Hematopoietic multipotent progenitor cell treated with erythropoietin and hydrocortisone succinate and interleukin-3 and kit ligand, for 17 days (in vitro differentiated cells): ENCODE results near the gene CHAF1A.

ENCODE experiments used
- DNase-seq: peaks from one replicate; pipeline ENCODE4 v3.0.0-alpha.2; 2015; ENCODE audit warnings: low spot score

CHAF1A gene

GRCh38 chr19:4456843-4457653, 54.6 kb downstream of the CHAF1A start:
- DNase-seq: peak; percentile 72

GRCh38 chr19:4457654-4458395, 55.4 kb downstream of the CHAF1A start, which contains the start of gene UBXN6:
Gene UBXN6, minus strand, starts transcription at chr19:4457794. Its CDS starts 97 bp downstream, at chr19:4457697.
- DNase-seq: peak; percentile 100

- DNase-seq: no peak
Measured at GRCh38 chr19:4464815-4465581, 62.6 kb downstream of the CHAF1A start.

GRCh38 chr19:4467835-4468234, 65.4 kb downstream of the CHAF1A start:
- no peak for DNase-seq

GRCh38 chr19:4471403-4472173, 69.1 kb downstream of the CHAF1A start:
- DNase-seq: peak; percentile 100

- DNase-seq: no peak
Measured at GRCh38 chr19:4472174-4472974, 69.9 kb downstream of the CHAF1A start, which contains the start of gene HDGFL2. Gene HDGFL2, plus strand, starts transcription at chr19:4472297. Its CDS starts 54 bp downstream, at chr19:4472351.

GRCh38 chr19:4473011-4473762, 70.7 kb downstream of the CHAF1A start:
- no peak for DNase-seq

GRCh38 chr19:4473763-4474513, 71.5 kb downstream of the CHAF1A start:
- no peak for DNase-seq

GRCh38 chr19:4474514-4475022, 72.1 kb downstream of the CHAF1A start:
- DNase-seq: no peak

- no peak for DNase-seq
Measured at GRCh38 chr19:4477034-4477801, 74.8 kb downstream of the CHAF1A start.

- DNase-seq: no peak
Measured at GRCh38 chr19:4482721-4483364, 80.4 kb downstream of the CHAF1A start.

- no peak for DNase-seq
Measured at GRCh38 chr19:4483385-4483784, 80.9 kb downstream of the CHAF1A start.

- DNase-seq: no peak
Measured at GRCh38 chr19:4487572-4487971, 85.1 kb downstream of the CHAF1A start.

GRCh38 chr19:4488496-4488895, 86.1 kb downstream of the CHAF1A start:
- no peak for DNase-seq

GRCh38 chr19:4491446-4491845, 89.0 kb downstream of the CHAF1A start:
- no peak for DNase-seq

- no peak for DNase-seq
Measured at GRCh38 chr19:4492337-4493103, 90.1 kb downstream of the CHAF1A start.
